Measurements from ENCODE around the gene ARHGAP26.
A peak's percentile ranks its signal among the peaks of the same experiment; 100 is the strongest.

ARHGAP26 gene

DNA sequence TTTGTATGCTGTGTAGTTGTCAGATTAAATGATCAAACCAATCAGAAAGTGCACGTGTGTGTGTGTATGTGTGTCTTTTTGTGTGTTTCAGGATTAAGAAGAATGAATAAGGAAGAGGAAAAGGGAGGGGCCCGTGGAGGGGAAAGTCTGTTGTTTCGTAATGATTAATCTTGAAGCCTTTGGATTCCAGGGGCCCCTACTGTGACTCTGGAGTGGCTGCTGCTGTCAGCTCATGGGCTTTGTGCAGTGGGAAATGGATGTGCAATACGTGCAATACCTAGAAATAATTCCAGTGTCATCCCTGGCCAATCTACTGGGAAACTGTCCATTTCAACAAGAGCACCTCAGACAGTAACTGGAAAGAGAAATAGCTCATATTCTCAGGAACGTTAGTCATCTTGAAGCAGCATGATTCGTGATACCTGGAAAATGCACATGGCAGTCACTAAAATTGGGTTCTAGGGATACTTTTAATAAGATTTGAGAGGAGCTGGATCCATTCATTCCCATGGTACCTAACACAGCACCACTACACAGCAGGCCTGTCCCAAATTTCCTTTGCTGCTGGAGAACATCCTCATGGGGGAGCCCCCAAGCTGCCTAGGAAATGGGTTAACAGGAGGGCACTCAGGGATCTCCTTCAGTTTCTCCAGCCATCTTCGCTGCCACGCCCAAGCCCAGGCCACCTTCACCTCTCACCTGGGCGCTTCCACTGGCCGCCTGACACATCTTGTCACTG, 447.1 kb downstream of the ARHGAP26 start:
- DNase-seq, result no peak

DNA sequence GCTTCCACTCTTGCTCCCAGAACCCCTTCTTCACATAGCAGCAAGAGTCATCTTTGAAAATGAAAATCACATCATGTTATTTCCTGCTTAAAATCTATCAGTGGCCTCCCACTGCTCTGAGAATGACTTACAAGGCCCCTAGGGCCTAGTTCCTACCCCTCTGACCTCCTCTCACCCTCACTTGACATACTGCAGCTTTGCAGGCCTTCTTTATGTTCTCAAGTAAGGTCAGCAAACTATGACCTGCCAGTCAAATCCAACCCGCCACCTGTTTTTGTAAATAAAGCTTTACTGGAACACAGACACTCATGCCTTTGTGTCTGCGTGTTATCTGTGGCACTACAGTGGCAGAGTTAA, 447.6 kb downstream of the ARHGAP26 start:
- no peak for DNase-seq

DNA sequence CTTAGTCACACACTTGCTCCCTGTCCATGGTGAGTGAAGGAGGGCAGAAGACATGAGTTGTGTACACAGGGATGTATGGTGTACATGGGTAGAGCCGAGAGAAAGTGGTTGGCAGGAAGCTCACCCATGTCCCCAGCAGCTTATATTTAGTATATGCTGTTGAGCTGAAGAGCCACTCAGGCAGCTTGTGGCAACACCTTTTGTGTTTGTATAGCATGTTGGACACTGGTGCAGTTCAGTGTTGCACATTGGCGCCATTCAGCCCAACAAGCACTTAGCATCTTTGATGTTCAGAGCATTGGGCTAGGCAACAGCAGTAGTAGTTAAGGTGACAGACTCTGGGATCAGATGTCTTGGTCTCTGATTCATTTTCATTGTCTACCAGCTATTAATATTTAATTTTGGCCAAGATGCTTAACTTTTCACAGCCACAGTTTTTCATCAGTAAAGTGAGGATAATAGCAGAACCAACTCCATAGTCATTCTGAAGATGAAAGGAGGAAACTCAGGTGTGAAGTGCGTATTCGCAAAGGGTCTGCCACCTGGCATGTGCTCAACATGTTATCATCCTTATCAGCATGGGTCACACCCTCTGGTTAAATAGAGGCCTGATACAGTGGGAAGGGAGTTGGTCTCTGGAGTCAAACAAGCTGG, 448.5 kb downstream of the ARHGAP26 start:
- no peak for DNase-seq

DNA sequence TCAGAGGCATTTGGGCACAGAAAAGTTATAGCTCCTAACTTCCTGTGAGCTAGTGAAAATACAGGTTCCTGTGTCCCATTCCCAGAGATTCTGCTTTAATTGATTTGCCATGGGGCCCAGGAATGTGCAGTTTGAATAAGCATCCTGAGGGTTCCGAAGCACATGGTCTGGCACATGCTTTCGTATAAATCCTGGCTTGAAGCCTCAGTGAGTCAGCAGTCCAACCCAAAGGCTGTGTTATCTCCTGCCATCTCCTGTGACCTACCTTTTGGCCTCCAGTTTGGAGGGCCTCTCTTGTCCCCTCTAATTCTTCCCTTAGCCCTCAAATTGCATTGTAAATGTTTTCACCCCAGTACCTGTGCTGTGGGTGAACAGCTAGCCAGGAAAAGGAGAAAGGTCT, 449.5 kb downstream of the ARHGAP26 start:
- DNase-seq, result no peak

DNA sequence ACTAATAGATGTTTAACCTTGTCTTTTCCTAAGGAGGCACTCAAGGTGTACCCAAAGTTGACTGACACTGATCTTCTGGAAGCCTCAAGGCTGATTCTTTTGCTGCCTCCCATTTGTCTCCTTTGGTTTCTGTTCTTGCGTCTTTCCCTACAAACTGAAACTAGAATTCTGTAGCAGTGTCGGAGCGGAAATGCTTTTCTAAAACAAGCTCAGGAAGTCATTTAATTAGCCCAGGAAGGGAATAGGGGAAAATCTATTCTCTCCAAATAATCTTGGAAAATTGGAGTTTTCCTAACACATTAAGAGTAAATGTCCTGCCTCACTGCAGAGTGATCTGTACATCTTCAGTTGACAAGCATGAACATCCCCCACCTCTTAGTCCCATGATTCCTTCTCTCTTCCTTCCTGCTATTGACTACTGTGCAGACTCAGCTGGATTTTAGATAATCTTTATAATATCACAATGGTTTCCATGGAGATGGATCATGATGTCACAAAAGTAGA, 450.6 kb downstream of the ARHGAP26 start:
- DNase-seq, result no peak

DNA sequence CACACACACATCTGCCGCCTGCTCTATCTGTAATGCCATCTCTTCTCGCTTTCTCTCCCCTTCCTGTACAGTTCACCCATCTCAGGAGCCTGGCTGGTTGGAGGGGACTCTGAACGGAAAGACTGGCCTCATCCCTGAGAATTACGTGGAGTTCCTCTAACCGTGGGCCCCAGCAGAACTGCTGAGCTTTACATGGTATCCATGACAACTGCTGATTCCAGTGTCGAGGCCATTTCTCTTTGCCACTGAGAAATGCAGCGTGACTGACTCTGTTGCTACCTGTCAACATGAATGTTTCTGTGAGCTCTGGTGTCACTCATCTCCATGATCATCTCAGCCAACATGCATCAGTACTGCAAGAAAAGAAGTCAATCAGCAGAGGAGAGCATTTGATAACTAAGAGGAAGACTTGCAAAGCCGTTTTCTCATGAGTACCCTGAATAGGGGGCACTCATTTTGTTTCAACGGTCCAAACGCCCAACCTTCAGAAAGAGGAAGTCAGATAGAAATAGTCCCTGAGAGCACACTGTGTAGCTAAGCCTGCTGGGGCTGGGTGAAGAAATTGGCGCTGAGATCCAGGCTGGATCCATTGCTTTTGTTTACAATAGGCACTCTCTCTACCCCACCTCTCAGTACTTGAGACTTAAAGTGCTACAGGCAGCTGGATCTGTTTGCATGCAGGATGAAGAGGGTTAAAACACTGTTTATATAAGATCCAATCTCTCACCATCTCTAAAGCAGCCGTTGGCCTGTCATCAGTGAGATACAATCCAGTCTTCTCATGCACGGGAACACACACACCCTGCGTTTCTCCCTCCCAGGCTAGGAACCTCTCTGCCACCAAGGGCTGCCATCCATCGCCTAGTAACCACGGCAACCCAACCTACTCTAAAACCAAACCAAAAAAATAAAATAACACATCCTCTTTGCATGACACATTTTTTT, 452.4 kb downstream of the ARHGAP26 start:
- DNase-seq, result peak; percentile 86

DNA sequence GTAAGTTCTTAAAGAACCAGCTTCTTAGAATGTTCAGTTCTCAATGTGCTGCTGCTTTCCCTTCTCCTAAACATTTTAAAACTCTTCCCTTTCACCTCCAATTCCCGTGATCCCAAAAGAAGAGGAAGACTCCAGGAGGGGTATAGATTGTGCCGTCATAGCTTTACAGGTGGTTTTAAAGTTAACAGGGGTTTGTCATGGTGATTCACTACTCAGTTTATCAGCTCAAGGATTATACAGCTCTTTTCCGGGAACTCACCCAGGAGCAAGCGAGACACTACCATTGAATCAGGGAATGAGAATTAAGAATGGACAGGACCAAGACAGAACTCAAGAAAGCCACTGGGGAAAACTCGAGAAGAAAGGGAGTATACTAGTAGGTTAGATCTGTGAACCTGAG, 454.5 kb downstream of the ARHGAP26 start:
- no peak for DNase-seq

DNA sequence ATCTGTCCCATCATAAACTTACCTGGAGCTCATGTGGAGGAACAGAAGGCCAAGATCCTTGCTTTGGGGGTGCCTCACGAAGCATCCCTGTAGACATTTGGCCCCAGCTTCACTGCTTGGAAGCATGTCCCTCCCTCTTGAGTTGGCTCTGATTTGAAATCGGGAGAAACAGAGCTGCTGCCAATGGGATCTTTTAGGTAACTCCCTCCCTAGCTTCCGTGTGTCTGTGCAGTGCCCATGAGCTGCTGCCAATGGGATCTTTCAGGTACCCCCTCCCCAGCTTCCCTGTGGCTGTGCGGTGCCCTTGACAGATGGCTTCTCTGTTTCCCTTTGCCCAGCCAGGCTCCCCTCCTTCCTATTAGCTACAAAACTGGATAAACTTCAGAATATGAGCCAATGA, 455.3 kb downstream of the ARHGAP26 start:
- DNase-seq, result no peak

DNA sequence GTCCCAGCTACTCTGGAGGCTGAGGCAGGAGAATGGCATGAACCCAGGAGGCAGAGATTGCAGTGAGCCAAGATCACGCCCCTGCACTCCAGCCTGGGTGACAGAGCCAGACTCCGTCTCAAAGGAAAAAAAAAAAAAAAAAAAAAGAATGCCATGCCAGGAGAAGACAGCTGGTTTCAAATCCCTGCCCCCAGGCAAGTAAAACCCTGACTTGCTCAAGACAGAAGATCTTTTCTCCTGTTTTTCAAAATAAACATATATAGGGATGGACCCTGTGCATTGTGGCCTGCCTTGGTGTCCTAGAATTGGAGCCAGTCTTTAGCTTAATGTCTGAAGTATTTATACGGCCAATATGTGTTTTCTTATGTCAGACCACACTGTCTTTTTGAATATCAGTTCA, 456.2 kb downstream of the ARHGAP26 start:
- no peak for DNase-seq

DNA sequence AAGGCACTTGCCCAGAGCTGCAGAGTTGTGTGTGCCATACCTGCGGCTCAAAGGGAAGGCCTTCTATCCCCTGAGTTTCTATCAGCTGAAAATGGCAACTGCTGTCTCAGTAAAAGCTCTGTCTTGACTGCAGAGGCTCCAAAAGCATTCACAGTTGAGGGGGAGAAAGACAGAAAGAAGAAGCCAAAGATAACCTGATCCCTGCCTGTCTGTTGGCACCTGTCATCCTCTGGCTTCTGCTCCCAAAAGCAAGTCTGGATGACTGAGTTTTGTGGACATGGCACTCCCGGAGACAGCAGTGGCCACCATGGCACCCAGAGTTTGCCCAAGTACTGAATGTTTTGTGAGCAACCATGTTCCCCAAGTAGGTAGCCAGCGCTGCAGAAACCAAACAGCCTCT, 456.7 kb downstream of the ARHGAP26 start:
- DNase-seq, result no peak

DNA sequence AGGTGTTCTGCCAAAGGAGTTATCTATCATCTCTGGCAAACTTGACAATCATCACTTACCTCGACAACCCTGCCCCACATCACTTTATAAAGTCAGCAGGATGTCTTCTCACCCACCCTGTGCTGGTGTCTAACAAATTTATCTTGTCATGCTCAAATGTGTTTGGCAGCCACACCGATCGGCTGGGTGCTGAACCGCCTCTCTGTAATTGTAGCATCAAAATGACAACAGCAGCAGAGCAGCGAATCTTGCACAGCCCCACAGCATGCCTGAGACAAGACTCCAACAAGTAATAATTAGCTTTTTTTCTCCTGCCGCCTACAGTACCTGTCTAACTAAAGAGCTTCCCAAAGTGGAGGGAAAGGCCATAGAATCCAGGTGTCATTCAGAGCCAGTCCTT, 457.1 kb downstream of the ARHGAP26 start:
- DNase-seq, result no peak

DNA sequence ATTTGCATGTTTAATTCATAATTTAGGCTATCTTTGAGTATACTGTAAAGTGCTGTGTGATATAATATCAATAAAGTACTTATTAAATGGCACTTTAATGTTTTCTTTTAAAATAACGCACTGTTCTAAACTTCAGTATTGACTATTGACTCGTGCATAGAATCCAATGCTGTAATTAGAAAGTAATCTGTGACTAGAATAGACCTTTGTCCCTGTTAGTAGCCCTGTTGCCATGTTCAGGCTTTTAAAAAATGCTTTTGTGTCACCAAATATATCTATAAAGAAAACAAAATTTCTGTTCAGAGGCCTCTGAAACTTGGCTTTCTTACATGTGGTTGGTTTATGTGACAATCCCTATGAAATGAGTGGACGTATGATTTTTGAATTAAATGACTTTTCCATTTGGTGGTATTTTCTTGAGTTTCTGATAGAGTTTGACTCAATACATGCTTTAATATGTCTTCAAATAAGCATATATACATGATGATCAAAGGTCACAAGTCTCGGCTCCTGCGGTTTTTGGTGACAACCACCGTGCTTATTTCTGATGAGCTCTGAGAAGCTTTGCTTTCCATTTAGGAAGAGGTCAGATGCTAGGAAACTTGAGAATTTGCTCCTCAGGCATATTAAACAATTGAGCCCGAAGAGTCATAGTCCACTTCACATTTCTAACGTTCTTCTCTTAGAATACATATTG, 458.6 kb downstream of the ARHGAP26 start:
- DNase-seq, result no peak

DNA sequence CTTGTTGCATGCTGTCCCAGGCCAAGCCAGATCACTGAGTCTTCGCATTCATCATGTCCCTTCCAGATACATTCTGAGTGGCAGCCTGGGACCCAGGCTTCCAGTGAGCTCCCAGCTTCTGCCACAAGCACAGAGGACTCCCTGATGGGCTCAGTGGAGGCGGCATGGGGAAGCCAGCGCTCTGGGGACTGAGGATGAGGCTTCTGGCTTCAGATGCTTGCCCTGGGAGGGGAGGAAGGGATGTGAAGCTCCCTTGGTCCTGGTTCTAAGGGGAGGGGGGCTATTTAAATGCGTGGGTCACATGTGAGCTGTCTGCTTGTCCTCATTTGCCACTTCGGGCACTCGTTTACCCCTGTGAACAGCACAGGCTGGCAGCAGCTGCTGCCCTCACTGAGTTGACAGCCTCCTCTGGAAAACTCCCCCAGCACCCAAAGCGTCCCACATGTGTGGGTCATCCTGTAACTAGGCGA, 459.3 kb downstream of the ARHGAP26 start:
- DNase-seq, result no peak

DNA sequence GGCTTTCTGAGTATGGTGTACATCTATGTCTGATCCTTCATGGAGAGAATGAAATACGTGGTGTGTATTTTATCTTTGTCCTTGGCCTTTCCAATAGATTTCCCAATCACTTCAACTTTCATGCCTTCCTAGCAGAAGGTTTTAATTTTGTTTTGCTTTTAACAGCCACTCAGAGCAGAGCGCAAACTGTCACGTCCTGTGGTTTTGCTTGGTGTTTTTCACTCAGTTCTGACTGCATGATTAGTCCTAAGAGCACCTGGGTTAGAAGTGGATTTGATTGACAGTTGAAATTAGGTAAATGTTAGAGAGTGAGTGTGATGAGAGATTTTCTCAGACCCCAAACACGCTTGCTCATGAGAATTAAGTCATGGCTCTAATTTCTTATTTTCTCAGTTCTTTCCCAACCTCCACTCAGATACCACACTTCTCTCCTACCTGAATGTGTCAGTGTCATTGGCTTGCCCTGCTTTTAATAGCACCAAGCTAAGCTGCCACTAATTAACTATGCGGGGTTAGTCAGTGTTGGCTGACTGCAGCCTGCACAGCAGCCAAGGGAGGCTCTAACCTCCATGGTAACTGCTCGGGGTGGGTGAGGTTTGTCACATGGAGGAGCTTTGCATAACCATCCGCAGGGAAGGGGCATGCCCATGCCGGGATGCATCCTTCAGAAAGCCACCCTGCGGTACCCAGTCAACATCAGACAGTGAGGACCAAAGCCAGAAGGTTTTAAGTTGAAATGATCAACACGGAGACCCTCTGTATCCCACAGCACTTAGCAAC, 459.9 kb downstream of the ARHGAP26 start:
- DNase-seq, result no peak

DNA sequence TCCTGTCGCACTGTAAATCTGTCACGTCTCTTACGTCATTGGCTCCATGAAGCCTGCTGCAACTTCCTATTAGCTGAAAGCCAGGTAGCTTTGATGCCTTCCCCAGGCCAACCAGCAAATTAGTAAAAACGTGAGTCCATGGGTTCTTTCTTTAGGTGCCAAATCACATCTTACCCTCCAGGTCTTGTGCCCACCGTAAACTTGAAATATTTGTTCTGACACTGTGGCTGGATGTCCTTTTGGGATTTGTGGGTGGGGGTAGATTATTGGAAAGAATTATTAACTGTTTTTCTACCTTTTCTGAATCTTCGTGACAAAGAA, 460.5 kb downstream of the ARHGAP26 start:
- no peak for DNase-seq

DNA sequence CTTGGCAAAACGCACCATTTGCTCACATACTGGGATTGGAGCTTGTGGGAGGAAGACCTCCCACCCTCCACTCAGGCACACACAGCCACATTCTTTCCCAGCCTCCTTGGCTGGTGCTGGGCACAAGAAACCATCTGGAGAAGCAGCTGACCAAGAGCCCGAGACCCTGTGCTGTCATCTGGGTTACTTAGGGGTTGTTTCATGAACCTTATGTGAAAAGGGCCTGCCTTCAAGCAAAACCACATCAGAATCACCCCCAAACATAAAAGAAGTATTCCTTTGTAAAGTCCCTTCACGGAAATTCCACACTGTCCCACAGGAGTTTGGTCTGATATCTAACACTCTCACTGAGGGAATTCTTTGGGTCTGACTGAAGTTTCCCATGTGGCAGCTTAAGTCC, 461.2 kb downstream of the ARHGAP26 start:
- no peak for DNase-seq

DNA sequence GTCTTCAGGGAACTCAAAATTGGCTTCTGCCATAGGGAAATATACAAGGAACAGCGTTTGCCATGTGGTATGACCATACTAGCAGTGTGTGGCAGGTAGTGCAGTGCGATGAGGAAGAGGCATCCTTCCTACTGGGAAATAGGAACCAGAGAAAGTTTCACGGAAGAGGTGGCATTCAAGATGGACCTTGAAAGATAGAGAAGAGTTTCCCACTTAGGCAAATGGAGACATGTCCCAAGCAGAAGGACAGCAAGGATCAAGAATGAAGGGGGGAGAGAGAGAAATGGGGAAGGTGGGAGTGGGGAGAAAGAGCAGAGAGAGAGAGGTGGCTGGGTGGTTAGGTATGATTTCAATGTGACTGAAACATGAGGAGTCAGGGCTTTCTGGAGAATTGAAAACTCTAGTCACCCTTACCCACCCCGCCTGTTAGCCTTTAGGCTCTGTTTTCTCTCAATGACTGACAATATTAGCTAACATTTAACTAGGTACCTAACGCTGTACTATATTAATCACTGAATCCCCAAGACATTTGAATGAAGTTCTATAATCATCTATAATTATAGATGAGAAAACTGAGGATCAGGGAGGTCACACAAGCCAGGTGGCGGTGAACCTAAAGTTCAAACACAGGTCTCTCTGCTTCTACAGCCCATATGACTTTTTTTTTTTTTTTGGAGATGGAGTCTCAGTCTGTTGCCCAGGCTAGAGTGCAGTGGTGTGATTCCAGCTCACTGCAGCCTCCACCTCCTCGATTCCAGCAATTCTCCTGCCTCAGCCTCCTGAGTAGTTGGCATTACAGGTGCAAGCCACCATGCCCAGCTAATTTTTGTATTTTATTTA, 462.0 kb downstream of the ARHGAP26 start:
- no peak for DNase-seq

DNA sequence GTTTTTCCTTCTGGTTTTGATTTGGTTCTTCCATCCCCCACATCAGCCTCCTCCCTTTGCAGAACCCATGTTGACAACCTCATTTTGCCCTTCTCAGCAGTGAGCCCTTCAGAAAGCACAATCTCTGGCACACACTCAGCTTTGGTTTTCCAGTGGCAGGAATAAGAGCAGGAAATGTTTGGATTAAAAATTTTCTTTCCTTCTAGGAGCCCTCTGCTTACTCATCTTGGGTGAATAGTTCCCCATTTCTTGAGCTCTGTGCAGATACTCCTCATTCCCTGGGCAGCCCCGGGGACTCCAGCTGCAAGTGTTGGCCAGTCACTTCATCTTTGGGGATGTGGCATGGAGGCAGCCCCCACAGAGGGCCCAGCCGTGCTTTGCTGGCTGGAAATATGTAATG, 462.9 kb downstream of the ARHGAP26 start:
- no peak for DNase-seq

DNA sequence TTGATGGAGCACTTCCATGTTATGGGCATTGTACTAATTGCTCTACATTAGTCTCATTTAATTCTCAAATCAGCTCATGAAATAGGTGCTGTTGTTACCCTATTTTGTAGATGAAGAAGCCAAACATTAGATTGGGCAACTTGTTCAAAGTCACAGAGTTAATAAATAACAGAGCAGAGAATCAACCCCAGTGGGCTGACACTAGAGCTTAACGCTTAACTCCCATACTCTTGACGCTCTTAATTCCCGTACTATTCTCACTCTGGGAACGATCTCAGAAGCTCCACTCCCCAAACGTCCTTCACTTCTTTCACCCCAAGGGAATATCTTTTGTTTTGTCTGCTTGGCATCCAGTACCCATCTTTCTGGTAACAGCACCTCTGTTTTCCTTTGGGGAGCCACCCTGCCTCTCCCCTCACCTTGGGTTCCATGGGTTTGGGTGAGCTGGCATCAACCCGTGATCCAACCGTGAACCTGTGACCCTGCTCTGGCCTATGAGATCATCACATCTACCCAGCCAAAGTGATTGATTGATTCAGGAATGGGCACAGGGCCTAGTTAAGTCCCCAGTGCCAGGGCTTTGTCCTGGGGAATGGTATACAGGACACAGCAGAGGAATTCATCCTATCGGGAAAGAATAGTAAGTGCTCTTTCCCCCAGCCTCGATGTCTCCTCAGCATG, 464.1 kb downstream of the ARHGAP26 start:
- DNase-seq, result no peak

DNA sequence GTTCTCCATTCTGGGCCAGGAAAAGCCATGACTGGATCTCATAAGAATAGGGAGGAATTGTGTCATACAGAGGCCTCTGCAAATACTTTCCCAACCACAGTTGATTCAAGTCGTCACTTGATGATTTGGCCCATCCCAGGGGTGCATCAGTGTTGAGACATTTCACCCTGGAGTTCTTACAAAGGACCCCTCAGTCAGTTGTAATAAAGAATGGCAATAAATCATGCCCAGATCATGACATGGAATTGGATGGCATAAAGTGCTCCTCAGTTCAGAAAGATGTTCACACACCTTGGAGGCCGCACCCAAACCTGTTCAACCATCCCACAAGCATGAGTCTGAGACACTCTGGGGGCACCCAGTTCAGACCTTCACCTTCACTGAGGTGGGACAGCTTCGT, 465.2 kb downstream of the ARHGAP26 start:
- no peak for DNase-seq

DNA sequence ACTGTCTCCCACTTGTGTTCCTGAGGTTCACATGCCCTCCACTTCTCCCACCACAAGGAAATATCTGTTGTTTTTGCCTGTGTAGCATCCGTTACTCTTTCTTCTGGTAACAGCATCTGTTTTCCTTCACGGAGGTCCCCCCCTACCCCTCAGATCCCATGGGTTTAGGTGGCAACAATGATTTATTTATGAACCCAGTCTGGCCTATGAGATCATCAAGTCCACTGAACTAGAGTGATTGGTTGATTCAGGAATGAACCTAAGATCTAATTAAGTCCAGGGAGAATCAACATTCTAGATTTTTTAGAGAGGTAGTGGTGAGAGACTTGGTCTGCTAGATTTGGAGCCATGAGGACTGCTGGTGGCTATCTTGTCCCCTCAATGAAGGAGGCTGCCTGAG, 466.5 kb downstream of the ARHGAP26 start:
- DNase-seq, result no peak
